ENCODE data around the gene PLAGL1.
A peak's percentile ranks its signal among the peaks of the same experiment; 100 is the strongest.

PLAGL1 gene

GRCh38 chr6:143965503-143966171 is 42.4 kb downstream of the PLAGL1 start:
- DNase-seq, result peak; percentile 40

- DNase-seq, result no peak
Observed at GRCh38 chr6:143964674-143965081, 43.4 kb downstream of the PLAGL1 start.

DNA sequence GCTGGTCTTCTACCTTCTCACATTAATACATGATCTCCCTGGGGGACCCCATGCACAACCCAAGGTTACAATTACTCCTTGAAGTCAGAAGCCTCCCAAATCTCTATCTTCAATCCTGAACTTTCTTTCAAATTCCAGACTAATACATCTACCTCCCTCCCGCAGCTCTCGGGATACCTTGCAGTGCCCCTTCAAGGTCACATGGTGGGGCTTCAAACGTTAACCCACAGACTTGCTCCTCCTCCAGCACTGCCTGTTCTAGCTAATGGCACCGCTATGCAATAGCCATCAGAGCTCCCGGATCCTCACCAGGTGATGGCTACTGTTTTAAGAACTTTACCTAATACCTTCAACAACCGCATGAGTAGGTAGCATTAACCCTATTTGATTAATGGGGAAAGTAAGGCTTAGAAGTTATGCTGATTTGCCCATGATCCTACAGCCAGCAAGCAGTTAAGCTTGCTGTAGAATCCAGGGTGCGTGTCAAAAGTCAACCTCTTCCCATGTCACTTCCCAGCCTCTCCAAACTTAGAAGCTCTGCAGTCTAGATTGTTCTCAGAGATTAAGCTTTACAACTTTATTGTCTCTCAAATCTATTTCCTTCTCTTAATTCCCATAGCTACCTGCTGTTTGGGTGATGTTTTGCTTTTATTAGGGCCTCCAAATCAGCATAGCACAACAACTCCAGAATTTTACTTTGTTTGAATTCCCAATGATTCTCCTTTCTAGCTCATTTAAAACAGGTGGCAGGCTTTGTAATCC is 44.7 kb downstream of the PLAGL1 start:
- DNase-seq, result no peak

DNA sequence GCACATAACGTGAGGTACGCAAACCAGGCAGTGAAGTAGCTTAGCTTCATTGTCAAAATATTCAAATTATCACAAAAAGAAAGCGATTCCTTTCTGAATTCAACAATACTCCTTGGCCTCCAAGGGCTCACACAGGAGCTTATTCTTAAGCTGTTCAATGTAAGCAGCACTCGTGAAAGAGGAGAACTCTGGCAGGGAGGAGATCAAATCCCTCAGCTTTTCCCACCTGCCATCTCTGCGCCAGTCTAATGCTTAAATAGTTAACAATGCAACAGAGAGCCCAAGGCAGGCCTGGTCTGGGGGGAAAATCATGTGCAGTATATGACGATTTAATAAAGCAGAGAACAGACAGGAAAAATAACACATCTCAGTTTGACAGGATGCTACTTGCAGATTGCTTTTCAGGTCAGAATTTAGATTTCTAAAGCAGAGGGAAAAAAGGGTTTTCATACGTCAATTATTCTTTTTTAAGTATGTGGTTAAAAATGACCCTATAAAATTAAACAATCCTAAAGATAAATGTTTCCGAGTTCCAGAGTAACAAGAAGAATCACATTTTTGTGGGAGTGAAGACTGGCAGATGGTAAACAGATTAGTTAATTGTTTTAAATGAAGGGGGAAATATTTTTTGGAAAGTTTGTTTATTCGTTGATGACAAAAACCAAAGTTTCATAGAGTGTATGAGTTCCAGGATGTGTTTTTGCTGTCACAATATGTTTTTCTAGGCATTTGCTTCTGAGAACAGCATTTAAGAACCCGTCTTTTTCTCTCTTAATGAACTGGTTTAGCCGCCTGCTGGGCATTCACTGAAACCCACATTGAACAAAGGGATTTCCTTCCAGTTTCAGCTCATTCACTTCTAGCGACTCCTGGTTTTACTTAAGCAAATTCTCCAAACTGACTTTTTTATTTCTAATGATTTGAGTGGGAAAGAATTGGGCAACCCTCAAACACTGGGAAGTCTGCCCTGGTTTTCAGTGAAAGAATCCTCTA is 45.9 kb downstream of the PLAGL1 start:
- DNase-seq, result peak; percentile 27

DNA sequence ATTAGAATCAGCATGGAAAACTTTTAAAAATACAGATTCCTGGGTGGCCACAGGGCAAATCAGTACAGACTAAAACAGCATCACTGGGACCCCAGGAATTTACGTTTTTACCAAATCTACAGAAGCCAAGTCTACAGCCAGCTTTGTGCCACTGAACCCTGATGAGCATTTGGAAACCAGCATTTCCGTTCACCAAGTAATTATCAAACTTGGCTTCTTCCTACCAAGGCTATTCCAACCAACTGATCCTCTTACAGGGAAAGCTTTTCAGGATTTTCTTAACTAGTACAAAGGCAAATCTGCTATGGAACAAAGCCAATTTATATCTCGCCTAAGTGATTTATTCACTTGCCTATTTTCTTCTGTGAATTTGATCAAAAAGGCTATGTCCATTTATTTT is 47.0 kb downstream of the PLAGL1 start:
- DNase-seq, result no peak

DNA sequence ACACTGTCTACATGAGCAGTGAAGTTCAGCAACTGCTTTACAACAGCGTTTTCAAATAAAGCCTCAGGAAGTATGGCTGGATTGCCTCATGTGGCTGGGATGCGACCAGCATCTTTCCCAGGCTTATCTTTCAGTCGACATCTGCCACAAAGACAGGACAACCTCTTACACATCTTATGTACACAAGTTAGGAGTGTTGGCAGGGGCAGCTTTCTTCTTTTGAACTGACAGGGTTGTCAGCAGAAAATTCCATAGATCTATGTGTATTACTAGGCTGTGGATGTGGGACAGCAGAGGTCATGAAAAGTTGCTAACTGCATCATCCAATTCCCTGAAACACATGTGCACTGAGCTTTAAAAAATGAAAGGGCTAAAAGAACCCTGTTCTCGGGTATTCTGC is 48.1 kb downstream of the PLAGL1 start:
- DNase-seq, result no peak

- no peak for DNase-seq
Observed at GRCh38 chr6:143958839-143959399, 49.1 kb downstream of the PLAGL1 start.

GRCh38 chr6:143957679-143958274 is 50.3 kb downstream of the PLAGL1 start:
- DNase-seq, result no peak

- peak; percentile 48 for DNase-seq
Observed at GRCh38 chr6:143955971-143956370, 52.1 kb downstream of the PLAGL1 start.

DNA sequence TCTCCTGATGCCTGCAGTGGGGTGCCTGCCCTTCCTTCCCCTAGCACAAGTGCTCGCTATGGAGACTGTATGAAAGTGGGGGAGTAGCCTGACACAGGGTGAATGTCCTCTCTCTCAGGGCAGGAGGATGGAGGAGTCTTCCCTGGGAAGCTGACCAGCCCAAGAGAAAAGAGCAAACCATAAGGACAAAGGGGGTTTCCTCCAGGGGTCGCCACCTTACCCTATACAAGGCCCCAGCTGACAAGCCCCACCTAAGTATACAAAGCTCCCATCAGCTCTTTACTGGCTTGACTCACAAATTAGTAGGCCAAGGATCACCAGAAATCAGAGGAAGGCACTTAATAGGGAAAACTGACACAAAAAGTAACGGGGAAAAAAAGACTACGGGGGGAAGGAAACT is 54.1 kb downstream of the PLAGL1 start:
- no peak for DNase-seq

- DNase-seq, result no peak
Observed at GRCh38 chr6:143952947-143953701, 54.9 kb downstream of the PLAGL1 start.

- no peak for DNase-seq
Observed at GRCh38 chr6:143952060-143952778, 55.8 kb downstream of the PLAGL1 start.

DNA sequence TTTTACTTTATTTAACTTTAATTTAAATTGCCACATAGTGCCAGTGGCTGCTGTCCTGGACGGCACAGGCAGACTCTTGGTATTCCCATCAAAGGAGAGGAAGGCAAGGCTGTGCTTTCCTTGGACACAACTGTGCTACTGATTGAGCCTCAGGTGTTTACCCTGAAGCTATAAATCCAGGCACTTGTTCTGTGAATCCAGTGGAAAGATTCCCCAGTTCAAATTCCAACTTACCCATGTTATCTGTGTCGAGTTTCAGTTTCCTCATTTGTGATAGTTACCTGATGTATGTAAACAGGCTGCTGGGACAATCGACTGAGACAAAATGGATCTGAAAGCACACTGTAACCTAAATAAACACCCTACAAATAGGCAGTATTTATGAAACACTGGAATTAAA is 57.2 kb downstream of the PLAGL1 start:
- no peak for DNase-seq

DNA sequence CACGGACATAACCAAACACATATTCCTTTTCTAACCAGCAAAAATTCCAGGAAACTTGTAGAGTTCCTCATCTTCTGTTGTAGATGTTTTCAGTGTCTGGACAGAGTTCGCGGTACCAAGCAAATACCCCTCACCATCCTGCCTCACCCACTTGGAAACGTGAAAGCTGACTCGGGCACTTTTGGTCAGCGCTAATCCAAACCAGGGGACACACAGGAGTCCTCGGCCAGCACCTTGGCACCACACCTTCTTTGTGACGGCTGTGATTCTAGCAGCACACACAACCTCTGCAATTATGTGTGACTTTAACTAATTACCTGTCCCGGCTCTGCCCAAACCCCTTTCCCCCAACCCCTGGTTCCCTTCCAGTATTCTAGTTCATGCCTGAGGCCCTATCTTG is 58.1 kb downstream of the PLAGL1 start:
- DNase-seq, result no peak

DNA sequence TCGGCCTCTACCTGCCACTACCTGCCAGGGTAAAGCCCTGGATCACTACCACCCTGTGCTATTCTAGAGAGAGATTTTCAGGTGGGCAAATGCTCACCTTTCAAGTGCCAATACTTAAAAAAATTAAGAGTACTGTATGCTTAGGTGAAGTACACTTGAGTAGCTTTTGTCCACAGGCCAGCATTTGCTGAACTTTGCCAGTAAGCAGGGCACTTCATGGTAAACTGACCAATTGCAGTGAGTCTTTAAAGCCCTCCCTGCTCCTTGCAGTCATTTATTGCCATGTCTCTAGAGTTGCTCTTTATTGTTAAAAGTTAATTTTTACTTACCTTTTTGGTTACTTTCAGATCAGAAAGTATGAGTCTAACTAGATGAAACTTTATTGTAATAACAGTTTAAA is 58.5 kb downstream of the PLAGL1 start:
- no peak for DNase-seq

DNA sequence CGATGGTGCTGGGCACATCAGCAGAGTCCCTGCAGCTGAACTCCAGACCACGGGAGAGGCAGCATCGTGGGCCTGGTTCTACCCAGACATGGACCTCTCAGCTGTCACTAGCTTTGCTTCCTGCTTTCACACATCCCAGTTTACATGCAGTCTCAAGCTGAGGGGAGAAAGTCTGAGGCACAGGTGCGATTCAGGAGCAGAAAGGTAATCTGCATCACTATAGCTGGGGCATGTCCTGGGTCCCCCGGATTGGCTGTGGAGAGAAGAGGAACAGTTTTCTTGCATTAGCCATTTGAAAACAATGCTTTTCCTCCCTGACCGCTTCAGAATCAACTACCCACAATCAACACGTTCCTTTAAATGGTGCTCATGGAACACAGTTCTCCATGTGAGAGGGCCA is 59.9 kb downstream of the PLAGL1 start:
- DNase-seq, result no peak

DNA sequence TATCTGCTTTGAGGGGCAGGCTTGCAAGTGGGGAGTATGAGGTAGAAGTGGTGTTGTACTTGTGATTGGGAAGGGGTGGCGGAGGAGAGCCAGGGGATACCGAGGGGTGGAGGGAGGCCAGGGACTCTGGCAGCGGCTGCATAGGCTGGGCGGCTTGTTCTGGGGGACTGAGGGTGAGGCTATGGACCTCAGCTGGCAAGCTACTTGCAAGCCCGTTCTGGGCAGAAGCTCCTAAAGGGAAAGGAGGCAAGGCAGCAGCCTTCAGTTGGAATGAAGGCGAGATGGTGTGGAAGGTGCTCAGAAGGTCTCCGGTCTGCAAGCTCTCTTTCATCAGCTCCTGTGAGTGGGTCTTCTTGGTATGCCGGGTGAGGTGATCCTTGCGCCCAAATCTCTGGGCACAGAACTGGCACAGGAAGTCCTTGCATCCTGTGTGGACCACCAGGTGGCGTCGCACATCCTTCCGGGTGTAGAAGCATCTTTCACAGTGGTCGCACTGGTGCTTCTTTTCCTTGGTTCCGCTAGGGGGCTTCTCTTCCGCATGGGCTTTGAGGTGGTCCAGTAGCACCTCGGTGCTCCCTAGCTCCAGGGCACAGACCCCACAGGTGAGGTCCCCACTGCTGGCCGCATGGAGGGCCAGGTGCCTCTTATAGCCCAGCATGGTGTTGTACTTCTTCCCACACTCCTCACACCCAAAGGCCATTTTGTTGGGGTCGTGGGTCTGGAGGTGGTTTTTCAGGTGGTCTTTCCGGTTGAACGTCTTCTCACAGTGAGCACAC is 66.0 kb downstream of the PLAGL1 start:
- peak; percentile 55 for DNase-seq

DNA sequence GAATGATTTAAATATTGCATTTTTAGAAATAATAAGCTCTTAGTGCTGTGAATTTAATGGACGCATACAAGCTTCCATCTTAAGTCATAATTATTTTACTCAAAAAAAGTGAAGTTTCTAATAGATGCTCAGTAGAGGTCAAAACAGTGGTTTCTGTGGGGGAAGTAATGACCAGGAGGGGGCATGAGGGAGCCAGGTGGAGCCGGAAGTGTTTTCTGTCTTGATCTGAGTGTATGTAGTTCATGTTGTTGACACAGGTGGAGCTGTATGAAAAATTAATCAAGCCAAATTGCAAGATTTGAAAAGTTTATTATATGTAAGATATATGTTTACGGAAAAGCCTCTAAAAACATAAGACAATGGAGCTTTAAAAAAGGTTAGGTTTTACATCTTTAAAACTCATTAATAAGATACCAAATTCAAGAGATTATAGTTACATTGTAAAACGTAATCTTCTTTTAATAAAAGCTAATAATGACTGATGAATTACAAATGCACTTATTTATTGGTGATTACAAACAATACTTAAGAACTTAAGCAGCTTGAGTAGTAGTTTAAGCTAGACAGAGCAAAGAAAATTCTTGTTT is 68.0 kb downstream of the PLAGL1 start:
- peak; percentile 23 for DNase-seq

- no peak for DNase-seq
Observed at GRCh38 chr6:143939364-143939763, 68.7 kb downstream of the PLAGL1 start.

DNA sequence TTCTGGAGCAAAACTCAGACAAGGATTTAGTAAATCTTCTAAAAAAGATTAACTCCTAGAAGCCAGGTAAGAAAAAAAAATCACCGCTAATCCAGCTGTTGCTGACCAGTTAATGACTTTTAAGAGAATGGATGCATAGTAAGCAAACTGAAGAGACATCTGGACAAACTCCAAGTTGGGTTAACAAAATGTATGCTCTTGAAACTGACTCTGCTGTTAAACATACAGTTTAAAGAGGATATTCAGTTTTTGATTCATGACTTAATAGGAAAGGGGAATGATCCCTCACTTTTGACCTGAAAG is 70.4 kb downstream of the PLAGL1 start:
- DNase-seq, result no peak

All from fibroblast of skin of back (primary cell).